HEK293 (cell line): ENCODE data around the gene VOPP1.

Experiments used
- CTCF ChIA-PET: fragments of 350-600 bp; formaldehyde crosslinking; extraction: SDS; loops from one replicate; lab custom pipeline; 2021; ENCODE audit warnings: antibody characterized with exemption; lab: Yijun Ruan, JAX
- POLR2A ChIA-PET: fragments of 300-600 bp; formaldehyde crosslinking; extraction: SDS; loops from one replicate; lab custom pipeline; 2020; ENCODE audit warnings: antibody characterized with exemption, inconsistent platforms; lab: Yijun Ruan, JAX
- H3K27ac ChIP-seq: fragments of 200-500 bp; sonication (Bioruptor generic); 2 replicates; pipeline ENCODE4 v1.5.1; 2014; ENCODE audit warnings: low read depth, low read length, control low read depth, inconsistent platforms; ENCODE audit errors: extremely low read depth
- H3K36me3 ChIP-seq, 2 experiments: fragments of 200-500 bp in 1 of 2; sonication (Bioruptor generic) in 1 of 2; 1 replicate in 1 of 2; 2 replicates in 1 of 2; pipeline ENCODE4 v1.5.1; 2014 to 2017; ENCODE audit warnings: inconsistent platforms in 2 of 2, low read length in 2 of 2; ENCODE audit not compliant: control insufficient read depth in 2 of 2, insufficient read depth in 1 of 2
- H3K4me1 ChIP-seq: fragments of 200-500 bp; sonication (Bioruptor generic); 2 replicates; pipeline ENCODE4 v1.5.1; 2014; ENCODE audit warnings: mild to moderate bottlenecking, low read length, inconsistent platforms; ENCODE audit not compliant: control insufficient read depth, insufficient read depth
- H3K4me3 ChIP-seq: 2 replicates; pipeline ENCODE4 v1.5.1; 2011; ENCODE audit warnings: low read depth, mild to moderate bottlenecking, control low read depth, low read length, moderate library complexity
- H3K9me3 ChIP-seq: fragments of 200-500 bp; sonication (Bioruptor generic); 2 replicates; pipeline ENCODE4 v1.5.1; 2014; ENCODE audit warnings: low read depth, low read length, inconsistent platforms; ENCODE audit not compliant: control insufficient read depth, insufficient read depth
- GLI2 ChIP-seq: fragments of 450-650 bp; formaldehyde crosslinking; IDR thresholded peaks from 2 replicates; pipeline ENCODE4; 2017; ENCODE audit warnings: missing biosample characterization, missing genetic modification characterization, low read depth, borderline replicate concordance
- GLIS2 ChIP-seq: fragments of 450-650 bp; formaldehyde crosslinking; IDR thresholded peaks from 2 replicates; pipeline ENCODE4 v1.5.1; 2016; ENCODE audit warnings: missing biosample characterization, missing genetic modification characterization
- HOXA7 ChIP-seq: sonication (generic); formaldehyde crosslinking; IDR thresholded peaks from 2 replicates; pipeline ENCODE4 v1.8.1; 2022; ENCODE audit warnings: missing genetic modification reagents, borderline replicate concordance
- PRDM1 ChIP-seq: fragments of 450-650 bp; formaldehyde crosslinking; IDR thresholded peaks from 2 replicates; pipeline ENCODE4; 2016; ENCODE audit warnings: missing biosample characterization, missing genetic modification characterization
- SETDB1 ChIP-seq: IDR thresholded peaks from one replicate; pipeline ENCODE4 v1.6.1; 2017; ENCODE audit warnings: mild to moderate bottlenecking, low read length, moderate library complexity, mixed read lengths; ENCODE audit not compliant: insufficient read length
- ZFHX2 ChIP-seq: fragments of 450-650 bp; formaldehyde crosslinking; conservative IDR thresholded peaks from 2 replicates; pipeline ENCODE4 v1.5.1; 2016; ENCODE audit warnings: missing biosample characterization, missing genetic modification characterization
- ZNF146 ChIP-seq: fragments of 450-650 bp; formaldehyde crosslinking; IDR thresholded peaks from 2 replicates; pipeline ENCODE4 v1.5.1; 2016; ENCODE audit warnings: missing biosample characterization, missing genetic modification characterization
- ZNF175 ChIP-seq: fragments of 450-650 bp; formaldehyde crosslinking; IDR thresholded peaks from 2 replicates; pipeline ENCODE4 v1.5.1; 2016; ENCODE audit warnings: missing biosample characterization, missing genetic modification characterization
- ZNF23 ChIP-seq: fragments of 450-650 bp; formaldehyde crosslinking; IDR thresholded peaks from 2 replicates; pipeline ENCODE4 v1.5.1; 2016; ENCODE audit warnings: missing biosample characterization, missing genetic modification characterization, borderline replicate concordance
- ZNF341 ChIP-seq: fragments of 450-650 bp; formaldehyde crosslinking; IDR thresholded peaks from 2 replicates; pipeline ENCODE4; 2016; ENCODE audit warnings: low read depth, missing biosample characterization, missing genetic modification characterization
- ZNF433 ChIP-seq: fragments of 450-650 bp; formaldehyde crosslinking; IDR thresholded peaks from 2 replicates; pipeline ENCODE4 v1.5.1; 2016; ENCODE audit warnings: missing biosample characterization, missing genetic modification characterization, low read depth
- ZNF548 ChIP-seq: fragments of 450-650 bp; formaldehyde crosslinking; IDR thresholded peaks from 2 replicates; pipeline ENCODE4 v1.5.1; 2016; ENCODE audit warnings: missing biosample characterization, missing genetic modification characterization
- ZNF560 ChIP-seq: fragments of 450-650 bp; formaldehyde crosslinking; IDR thresholded peaks from 2 replicates; pipeline ENCODE4 v1.5.1; 2017; ENCODE audit warnings: missing biosample characterization, missing genetic modification characterization, borderline replicate concordance
- ZNF626 ChIP-seq: fragments of 450-650 bp; sonication (Bioruptor Pico); formaldehyde crosslinking; IDR thresholded peaks from 2 replicates; pipeline ENCODE4 v1.5.1; 2018; ENCODE audit warnings: missing biosample characterization, missing genetic modification characterization, inconsistent platforms
- ZNF654 ChIP-seq: fragments of 450-650 bp; formaldehyde crosslinking; IDR thresholded peaks from 2 replicates; pipeline ENCODE4 v1.5.1; 2016; ENCODE audit warnings: low read depth, missing biosample characterization, missing genetic modification characterization
- ZNF768 ChIP-seq: fragments of 450-650 bp; formaldehyde crosslinking; IDR thresholded peaks from 2 replicates; pipeline ENCODE4 v1.5.1; 2018; ENCODE audit warnings: missing biosample characterization, mild to moderate bottlenecking, missing genetic modification characterization
- ZNF837 ChIP-seq: fragments of 450-650 bp; formaldehyde crosslinking; IDR thresholded peaks from 2 replicates; pipeline ENCODE4 v1.5.1; 2016; ENCODE audit warnings: missing biosample characterization, missing genetic modification characterization
- ZXDB ChIP-seq: fragments of 450-650 bp; formaldehyde crosslinking; IDR thresholded peaks from 2 replicates; pipeline ENCODE4 v1.5.1; 2016; ENCODE audit warnings: missing biosample characterization, missing genetic modification characterization
- TF ChIP-seq, protein P1 (sequence below): fragments of 450-650 bp; formaldehyde crosslinking; IDR thresholded peaks from 2 replicates; pipeline ENCODE4 v1.5.1; 2016; ENCODE audit warnings: missing biosample characterization, missing genetic modification characterization
- TF ChIP-seq, protein P2 (sequence below): fragments of 450-650 bp; formaldehyde crosslinking; IDR thresholded peaks from 2 replicates; pipeline ENCODE4 v1.5.1; 2016; ENCODE audit warnings: missing biosample characterization, missing genetic modification characterization
- TF ChIP-seq, protein P3 (sequence below): sonication (generic); formaldehyde crosslinking; IDR thresholded peaks from 2 replicates; pipeline ENCODE4 v1.8.1; 2022; ENCODE audit warnings: mild to moderate bottlenecking, moderate library complexity, missing genetic modification reagents
- TF ChIP-seq, protein P4 (sequence below): fragments of 450-650 bp; formaldehyde crosslinking; IDR thresholded peaks from 2 replicates; pipeline ENCODE4 v1.5.1; 2016; ENCODE audit warnings: missing biosample characterization, missing genetic modification characterization
- TF ChIP-seq, protein P5 (sequence below): fragments of 450-650 bp; formaldehyde crosslinking; IDR thresholded peaks from 2 replicates; pipeline ENCODE4 v1.5.1; 2017; ENCODE audit warnings: missing biosample characterization, missing genetic modification characterization
- TF ChIP-seq, protein P6 (sequence below): fragments of 450-650 bp; formaldehyde crosslinking; IDR thresholded peaks from 2 replicates; pipeline ENCODE4 v1.5.1; 2016; ENCODE audit warnings: missing biosample characterization, missing genetic modification characterization

Gene VOPP1

DNA sequence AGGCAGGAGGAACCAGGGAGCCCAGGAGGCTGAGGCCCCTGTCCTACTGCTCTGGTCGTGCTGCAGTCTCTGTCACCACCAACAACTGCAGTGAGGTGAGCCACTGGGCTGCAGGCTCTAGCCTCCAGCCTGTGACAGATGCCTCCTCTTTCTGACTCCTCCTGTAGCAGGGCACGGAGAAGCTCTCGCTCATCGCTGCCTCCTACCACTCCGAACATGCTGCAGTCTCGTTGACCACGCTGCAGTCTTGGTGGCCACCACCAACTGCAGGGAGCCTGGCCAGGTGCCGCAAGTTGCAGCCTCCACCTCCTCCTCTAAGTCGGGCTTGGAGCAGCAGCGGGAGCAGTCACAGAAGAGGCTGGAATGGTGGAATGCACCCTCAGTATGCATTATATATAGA is 22.1 kb upstream of the VOPP1 start:
- Histone ChIP-seq H3K4me3 (no peak overlapping the region), H3K27ac (no peak overlapping the region), H3K9me3 (no peaks in the 10 kb centered on the region), H3K4me1 (no peaks in the 10 kb centered on the region), H3K36me3 (no peaks in the 10 kb centered on the region)
- ChIA-PET POLR2A (no interaction called here), CTCF (interaction anchor here (0.6 to 1.0 kb wide), 3 partner anchors 61 to 239 kb away, joined by 3 to 4 read pairs (median 4); no protein-coding TSS in a partner anchor)
- TF ChIP-seq, protein P1, sequence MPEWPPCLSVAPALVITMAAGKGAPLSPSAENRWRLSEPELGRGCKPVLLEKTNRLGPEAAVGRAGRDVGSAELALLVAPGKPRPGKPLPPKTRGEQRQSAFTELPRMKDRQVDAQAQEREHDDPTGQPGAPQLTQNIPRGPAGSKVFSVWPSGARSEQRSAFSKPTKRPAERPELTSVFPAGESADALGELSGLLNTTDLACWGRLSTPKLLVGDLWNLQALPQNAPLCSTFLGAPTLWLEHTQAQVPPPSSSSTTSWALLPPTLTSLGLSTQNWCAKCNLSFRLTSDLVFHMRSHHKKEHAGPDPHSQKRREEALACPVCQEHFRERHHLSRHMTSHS (tag by site-specific recombination), result no peak
- no peak for TF ChIP-seq ZNF626 (tag by site-specific recombination)
- TF ChIP-seq, protein P2, sequence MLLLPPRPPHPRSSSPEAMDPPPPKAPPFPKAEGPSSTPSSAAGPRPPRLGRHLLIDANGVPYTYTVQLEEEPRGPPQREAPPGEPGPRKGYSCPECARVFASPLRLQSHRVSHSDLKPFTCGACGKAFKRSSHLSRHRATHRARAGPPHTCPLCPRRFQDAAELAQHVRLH (tag by site-specific recombination), result no peak
- no peak for TF ChIP-seq ZFHX2 (tag by site-specific recombination)
- TF ChIP-seq ZNF146 (tag by site-specific recombination), result no peak
- no peak for TF ChIP-seq ZNF560
- TF ChIP-seq, protein P3, sequence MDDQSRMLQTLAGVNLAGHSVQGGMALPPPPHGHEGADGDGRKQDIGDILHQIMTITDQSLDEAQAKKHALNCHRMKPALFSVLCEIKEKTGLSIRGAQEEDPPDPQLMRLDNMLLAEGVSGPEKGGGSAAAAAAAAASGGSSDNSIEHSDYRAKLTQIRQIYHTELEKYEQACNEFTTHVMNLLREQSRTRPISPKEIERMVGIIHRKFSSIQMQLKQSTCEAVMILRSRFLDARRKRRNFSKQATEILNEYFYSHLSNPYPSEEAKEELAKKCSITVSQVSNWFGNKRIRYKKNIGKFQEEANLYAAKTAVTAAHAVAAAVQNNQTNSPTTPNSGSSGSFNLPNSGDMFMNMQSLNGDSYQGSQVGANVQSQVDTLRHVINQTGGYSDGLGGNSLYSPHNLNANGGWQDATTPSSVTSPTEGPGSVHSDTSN (CRISPR knock-in tag), result no peak
- no peak for TF ChIP-seq ZNF433 (tag by site-specific recombination)
- TF ChIP-seq, protein P4, sequence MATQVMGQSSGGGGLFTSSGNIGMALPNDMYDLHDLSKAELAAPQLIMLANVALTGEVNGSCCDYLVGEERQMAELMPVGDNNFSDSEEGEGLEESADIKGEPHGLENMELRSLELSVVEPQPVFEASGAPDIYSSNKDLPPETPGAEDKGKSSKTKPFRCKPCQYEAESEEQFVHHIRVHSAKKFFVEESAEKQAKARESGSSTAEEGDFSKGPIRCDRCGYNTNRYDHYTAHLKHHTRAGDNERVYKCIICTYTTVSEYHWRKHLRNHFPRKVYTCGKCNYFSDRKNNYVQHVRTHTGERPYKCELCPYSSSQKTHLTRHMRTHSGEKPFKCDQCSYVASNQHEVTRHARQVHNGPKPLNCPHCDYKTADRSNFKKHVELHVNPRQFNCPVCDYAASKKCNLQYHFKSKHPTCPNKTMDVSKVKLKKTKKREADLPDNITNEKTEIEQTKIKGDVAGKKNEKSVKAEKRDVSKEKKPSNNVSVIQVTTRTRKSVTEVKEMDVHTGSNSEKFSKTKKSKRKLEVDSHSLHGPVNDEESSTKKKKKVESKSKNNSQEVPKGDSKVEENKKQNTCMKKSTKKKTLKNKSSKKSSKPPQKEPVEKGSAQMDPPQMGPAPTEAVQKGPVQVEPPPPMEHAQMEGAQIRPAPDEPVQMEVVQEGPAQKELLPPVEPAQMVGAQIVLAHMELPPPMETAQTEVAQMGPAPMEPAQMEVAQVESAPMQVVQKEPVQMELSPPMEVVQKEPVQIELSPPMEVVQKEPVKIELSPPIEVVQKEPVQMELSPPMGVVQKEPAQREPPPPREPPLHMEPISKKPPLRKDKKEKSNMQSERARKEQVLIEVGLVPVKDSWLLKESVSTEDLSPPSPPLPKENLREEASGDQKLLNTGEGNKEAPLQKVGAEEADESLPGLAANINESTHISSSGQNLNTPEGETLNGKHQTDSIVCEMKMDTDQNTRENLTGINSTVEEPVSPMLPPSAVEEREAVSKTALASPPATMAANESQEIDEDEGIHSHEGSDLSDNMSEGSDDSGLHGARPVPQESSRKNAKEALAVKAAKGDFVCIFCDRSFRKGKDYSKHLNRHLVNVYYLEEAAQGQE (tag by site-specific recombination), result no peak
- TF ChIP-seq ZNF548 (tag by site-specific recombination), result no peak
- no peak for TF ChIP-seq ZNF837 (tag by site-specific recombination)
- no peak for TF ChIP-seq PRDM1 (tag by site-specific recombination)
- no peak for TF ChIP-seq HOXA7 (CRISPR knock-in tag)
- no peak for TF ChIP-seq ZNF175 (tag by site-specific recombination)
- no peak for TF ChIP-seq ZNF23 (tag by site-specific recombination)
- TF ChIP-seq ZNF341 (tag by site-specific recombination), result no peak

DNA sequence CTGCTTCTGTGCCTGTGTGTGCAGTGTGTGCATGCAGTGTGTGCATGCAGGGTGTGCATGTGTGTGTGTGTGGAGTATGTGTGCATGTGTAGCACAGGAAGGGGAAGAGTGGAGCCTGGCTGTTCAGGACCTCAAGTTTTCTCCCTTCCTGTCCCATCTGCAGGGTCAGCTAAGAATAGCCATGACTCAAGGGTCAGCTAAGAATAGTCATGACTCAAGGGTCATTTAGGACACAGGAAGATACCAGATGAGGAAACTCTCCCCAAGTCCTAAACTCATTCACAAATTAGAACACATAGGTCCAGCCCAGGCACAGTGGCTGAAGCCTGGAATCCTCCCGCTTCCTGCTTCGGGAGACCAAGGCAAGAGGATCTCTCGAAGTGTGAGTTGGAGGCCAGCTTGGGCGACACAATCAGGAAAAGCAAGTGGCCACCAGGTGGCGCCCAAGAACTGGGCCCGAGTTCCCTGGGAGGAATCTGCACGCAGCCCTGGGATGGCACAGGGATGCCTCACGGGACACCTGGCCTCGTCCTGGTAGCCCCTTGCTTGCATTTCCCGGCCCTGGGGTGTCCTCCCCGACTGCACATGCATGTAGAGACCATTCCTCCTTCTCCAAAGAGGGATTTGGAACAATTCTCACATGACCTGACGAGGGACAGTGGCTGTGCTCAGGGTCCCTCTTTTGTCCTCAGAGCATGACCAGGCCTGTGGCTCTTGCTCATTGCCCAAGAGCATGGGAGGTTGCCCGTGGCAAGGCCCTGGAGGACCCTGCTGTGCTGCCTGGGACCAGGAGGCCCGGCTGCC is 21.4 kb upstream of the VOPP1 start:
- ChIA-PET POLR2A (interaction anchor here (0.5 to 0.6 kb wide), 2 partner anchors 471 to 511 kb away, joined by 3 to 5 read pairs; no protein-coding TSS in a partner anchor), CTCF (interaction anchor here (0.5 to 1.5 kb wide), 16 partner anchors 10 to 820 kb away, joined by 3 to 11 read pairs (median 3); no protein-coding TSS in a partner anchor)
- H3K9me3 ChIP-seq, result no peaks in the 10 kb centered on the region
- H3K4me1 ChIP-seq, result no peaks in the 10 kb centered on the region
- H3K36me3 ChIP-seq, result no peaks in the 10 kb centered on the region
- H3K4me3 ChIP-seq, result no peak overlapping the region
- no peak overlapping the region for H3K27ac ChIP-seq
- peak; percentile 44 for TF ChIP-seq ZNF654 (tag by site-specific recombination)
- no peak for TF ChIP-seq GLIS2 (tag by site-specific recombination)
- TF ChIP-seq, protein P5, sequence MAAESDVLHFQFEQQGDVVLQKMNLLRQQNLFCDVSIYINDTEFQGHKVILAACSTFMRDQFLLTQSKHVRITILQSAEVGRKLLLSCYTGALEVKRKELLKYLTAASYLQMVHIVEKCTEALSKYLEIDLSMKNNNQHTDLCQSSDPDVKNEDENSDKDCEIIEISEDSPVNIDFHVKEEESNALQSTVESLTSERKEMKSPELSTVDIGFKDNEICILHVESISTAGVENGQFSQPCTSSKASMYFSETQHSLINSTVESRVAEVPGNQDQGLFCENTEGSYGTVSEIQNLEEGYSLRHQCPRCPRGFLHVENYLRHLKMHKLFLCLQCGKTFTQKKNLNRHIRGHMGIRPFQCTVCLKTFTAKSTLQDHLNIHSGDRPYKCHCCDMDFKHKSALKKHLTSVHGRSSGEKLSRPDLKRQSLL (tag by site-specific recombination), result no peak
- TF ChIP-seq GLI2 (tag by site-specific recombination), result no peak
- TF ChIP-seq SETDB1, result no peak
- TF ChIP-seq, protein P6, sequence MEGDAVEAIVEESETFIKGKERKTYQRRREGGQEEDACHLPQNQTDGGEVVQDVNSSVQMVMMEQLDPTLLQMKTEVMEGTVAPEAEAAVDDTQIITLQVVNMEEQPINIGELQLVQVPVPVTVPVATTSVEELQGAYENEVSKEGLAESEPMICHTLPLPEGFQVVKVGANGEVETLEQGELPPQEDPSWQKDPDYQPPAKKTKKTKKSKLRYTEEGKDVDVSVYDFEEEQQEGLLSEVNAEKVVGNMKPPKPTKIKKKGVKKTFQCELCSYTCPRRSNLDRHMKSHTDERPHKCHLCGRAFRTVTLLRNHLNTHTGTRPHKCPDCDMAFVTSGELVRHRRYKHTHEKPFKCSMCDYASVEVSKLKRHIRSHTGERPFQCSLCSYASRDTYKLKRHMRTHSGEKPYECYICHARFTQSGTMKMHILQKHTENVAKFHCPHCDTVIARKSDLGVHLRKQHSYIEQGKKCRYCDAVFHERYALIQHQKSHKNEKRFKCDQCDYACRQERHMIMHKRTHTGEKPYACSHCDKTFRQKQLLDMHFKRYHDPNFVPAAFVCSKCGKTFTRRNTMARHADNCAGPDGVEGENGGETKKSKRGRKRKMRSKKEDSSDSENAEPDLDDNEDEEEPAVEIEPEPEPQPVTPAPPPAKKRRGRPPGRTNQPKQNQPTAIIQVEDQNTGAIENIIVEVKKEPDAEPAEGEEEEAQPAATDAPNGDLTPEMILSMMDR, result peak; percentile 46; the same call in 1 of the 2 replicates
- TF ChIP-seq ZXDB (tag by site-specific recombination), result no peak
- TF ChIP-seq ZNF768 (tag by site-specific recombination), result no peak
